Esophagus squamous epithelium (tissue), 5 donors: Measurements from ENCODE around the gene MYO18A. TPM values are rescaled to one million over a fixed set of nuclear protein-coding genes. Genes with fewer than 3 reads are reported as not detected.

Source experiments
- DNase-seq: peaks from one replicate; lab custom pipeline; 2025; lab: John Stamatoyannopoulos, UW
- H3K27ac ChIP-seq, 4 donors: fragments of 200-600 bp; sonication (generic); one replicate each; pipeline ENCODE4 v1.5.1; 2016 to 2019; ENCODE audit warnings: mild to moderate bottlenecking in 1 of 4
- H3K27me3 ChIP-seq, 4 donors: fragments of 200-600 bp; sonication (generic); 1 replicate in 3 of 4; 2 replicates in 1 of 4; pipeline versions ENCODE4 v1.5.1 to v1.6.0; 2017 to 2021; ENCODE audit warnings: antibody characterized with exemption in 1 of 4
- H3K36me3 ChIP-seq, 3 donors: fragments of 200-600 bp; sonication (generic); one replicate each; pipeline ENCODE4 v1.5.1; 2016 to 2019
- H3K4me1 ChIP-seq, 3 donors: fragments of 200-600 bp; sonication (generic); one replicate each; pipeline ENCODE4 v1.5.1; 2017 to 2019
- H3K4me3 ChIP-seq, 4 donors: fragments of 200-600 bp; sonication (generic); 1 replicate in 3 of 4; 2 replicates in 1 of 4; pipeline ENCODE4 v1.5.1; 2016 to 2019; ENCODE audit warnings: mild to moderate bottlenecking in 2 of 4, moderate library complexity in 1 of 4
- H3K9me3 ChIP-seq, 3 donors: fragments of 200-600 bp; sonication (generic); one replicate each; pipeline ENCODE4 v1.5.1; 2016 to 2019
- POLR2A ChIP-seq, 4 donors: fragments of 450-650 bp; IDR thresholded peaks; one replicate each; pipeline ENCODE4 v1.6.1; 2017; ENCODE audit warnings: antibody characterized with exemption in 4 of 4, mild to moderate bottlenecking in 4 of 4, moderate library complexity in 3 of 4
- WGBS, 2 donors: methylation state at CpG; one replicate each; pipeline ENCODE4 v1.1.5; 2018; 5-methylcytosine and 5-hydroxymethylcytosine counted together
- intact Hi-C: fragments of 100-400 bp; cut with DNase I; formaldehyde crosslinking; loops from one replicate; pipeline ENCODE4 v1.15.0; 2022
- total RNA-seq, 4 donors: library from RNA; depleted of rRNA; stranded (reverse); fragments of >200 nt; gene quantifications; one replicate each; pipeline ENCODE4 v1.1.0, GENCODE V29; 2016
- TF ChIP-seq, protein P1 (sequence below), 6 experiments: fragments of 450-650 bp in 4 of 6; fragments of 200-600 bp in 2 of 6; sonication (generic) in 2 of 6; IDR thresholded peaks; one replicate each; pipeline ENCODE4 v1.5.1; 2016 to 2019; ENCODE audit warnings: antibody characterized with exemption in 6 of 6, mild to moderate bottlenecking in 4 of 6, moderate library complexity in 4 of 6
- donor health status: DM: yes; HTN: yes; CAD: no.

MYO18A gene
- total RNA-seq, 4 donors from 2014 or later, result 44.0 to 74.9 (median 68.5) TPM

DNA sequence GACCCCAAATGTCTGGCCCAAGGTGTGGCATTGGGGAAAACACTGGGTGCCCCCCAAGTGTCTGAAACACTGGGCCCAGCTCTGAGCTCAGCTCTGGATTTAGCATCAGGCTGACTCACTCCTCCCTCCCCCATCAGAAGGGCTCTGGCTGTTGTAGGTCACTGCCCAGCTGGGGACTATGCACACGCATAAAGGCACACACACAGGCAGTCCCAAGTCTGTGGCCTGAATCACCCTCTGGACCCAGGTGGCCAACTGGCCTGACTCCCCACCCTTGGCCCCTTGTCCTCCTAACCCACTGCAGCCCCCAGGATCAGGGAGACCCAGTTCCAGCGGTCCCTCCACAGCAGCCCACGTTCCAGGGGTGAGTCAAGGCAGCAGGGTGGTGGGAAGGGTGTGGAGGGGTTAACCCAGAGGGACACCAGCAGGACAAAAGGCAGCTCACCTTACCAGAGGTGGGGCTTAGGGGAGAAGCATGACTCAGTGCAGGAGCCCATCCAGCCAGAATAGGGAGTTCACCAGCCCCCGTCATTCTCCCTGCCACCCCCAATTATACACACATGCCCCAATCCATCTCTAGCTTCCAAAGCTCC, 47.0 kb downstream of the MYO18A start:
- DNase-seq, result no peak
- Histone ChIP-seq H3K4me1 (peaks cover 0 to 36% (median 11%) of the 10 kb centered on the region in 3 donors), H3K27ac (peak overlapping the region in 3 of 4 donors; percentile 1 to 77 (median 37)), H3K9me3 (no peaks in the 10 kb centered on the region), H3K4me3 (no peak overlapping the region), H3K36me3 (peaks cover 0 to 42% (median 0%) of the 10 kb centered on the region in 3 donors), H3K27me3 (no peaks in the 10 kb centered on the region)
- TF ChIP-seq, protein P1, sequence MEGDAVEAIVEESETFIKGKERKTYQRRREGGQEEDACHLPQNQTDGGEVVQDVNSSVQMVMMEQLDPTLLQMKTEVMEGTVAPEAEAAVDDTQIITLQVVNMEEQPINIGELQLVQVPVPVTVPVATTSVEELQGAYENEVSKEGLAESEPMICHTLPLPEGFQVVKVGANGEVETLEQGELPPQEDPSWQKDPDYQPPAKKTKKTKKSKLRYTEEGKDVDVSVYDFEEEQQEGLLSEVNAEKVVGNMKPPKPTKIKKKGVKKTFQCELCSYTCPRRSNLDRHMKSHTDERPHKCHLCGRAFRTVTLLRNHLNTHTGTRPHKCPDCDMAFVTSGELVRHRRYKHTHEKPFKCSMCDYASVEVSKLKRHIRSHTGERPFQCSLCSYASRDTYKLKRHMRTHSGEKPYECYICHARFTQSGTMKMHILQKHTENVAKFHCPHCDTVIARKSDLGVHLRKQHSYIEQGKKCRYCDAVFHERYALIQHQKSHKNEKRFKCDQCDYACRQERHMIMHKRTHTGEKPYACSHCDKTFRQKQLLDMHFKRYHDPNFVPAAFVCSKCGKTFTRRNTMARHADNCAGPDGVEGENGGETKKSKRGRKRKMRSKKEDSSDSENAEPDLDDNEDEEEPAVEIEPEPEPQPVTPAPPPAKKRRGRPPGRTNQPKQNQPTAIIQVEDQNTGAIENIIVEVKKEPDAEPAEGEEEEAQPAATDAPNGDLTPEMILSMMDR (IDR thresholded peaks at IDR 0.05), result no peak
- TF ChIP-seq POLR2A (IDR thresholded peaks at IDR 0.05), result no peak
- intact Hi-C loops, result no loop called here
- 50% methylated on average over 1 of the region's 4 CpGs; no CpG with 5 or more reads in 1 of the 2 donors for WGBS, 2 donors

DNA sequence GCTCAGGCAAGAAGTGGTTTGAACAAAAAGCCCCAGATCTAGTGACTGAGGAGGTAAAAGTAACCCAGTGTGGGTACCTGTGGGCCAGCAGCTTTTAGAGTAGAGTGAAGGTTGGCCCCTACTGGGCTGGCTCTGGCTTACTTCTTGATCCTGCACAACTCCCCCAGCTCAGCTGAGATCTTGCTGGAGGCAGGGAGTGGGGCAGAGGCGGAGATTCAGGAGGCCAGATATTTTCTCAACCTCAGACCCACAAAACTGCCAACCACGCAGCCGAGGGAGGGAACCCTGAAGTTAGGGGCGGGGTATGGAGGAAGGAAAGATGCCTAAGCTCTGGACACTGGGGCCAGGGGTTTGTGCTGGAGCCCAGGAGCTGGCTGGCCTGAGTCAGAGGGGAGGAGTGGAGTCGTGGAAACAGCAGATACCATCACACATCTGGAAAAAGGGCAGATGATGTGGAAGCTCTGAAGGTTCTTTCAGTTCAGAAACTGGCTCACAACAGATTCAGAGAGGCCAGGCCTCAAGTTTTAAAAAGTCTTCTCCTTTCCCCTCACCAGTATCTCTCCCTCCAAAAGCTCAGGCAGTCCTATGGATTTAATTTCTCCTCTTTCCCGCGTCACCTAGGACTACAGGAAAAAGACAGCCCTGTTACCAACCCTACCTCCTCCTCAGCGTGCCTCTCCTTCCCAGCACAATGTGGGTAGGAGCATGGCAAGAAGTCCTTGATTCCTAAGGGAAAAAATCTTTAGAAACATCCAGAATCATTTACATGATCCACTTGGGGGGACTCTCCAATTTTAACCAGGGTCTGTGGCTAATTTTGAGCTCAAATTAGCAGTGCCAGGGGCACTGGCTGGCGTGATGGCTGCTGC, 48.1 kb downstream of the MYO18A start:
- 67 to 76% methylated on average over 9 of the region's 9 CpGs for WGBS, 2 donors
- no peak for DNase-seq
- Histone ChIP-seq H3K4me1 (peaks cover 0 to 27% (median 11%) of the 10 kb centered on the region in 3 donors), H3K9me3 (no peaks in the 10 kb centered on the region), H3K36me3 (peaks cover 0 to 52% (median 0%) of the 10 kb centered on the region in 3 donors), H3K27me3 (no peaks in the 10 kb centered on the region), H3K27ac (peak overlapping the region in 2 of 4 donors; percentile 37 to 77), H3K4me3 (no peak overlapping the region)
- intact Hi-C loops, result no loop called here
- TF ChIP-seq POLR2A (IDR thresholded peaks at IDR 0.05), result no peak
- TF ChIP-seq, protein P1 (IDR thresholded peaks at IDR 0.05), result no peak

DNA sequence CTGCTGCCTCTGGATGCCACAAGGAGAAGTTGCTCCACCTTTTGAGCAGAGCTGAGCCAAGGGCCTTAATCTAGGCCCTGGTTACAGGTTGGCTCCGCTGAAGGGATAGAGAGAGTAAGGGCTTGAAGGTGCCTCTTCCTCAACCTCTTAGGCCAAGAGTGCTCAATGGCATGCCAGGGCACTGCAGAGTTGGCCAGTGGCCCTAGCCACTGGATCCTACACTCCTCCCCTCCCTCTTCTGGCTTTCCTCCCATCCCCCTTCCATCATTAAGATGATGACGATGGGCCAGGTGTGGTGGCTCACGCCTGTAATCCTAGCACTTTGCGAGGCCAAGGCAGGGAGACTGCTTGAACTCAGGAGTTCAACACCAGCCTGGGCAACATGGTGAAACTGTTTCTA, 50.5 kb downstream of the MYO18A start:
- Histone ChIP-seq H3K36me3 (peaks cover 0 to 31% (median 0%) of the 10 kb centered on the region in 3 donors), H3K4me3 (no peak overlapping the region), H3K4me1 (peaks cover 0 to 40% (median 15%) of the 10 kb centered on the region in 3 donors), H3K27me3 (no peaks in the 10 kb centered on the region), H3K27ac (no peak overlapping the region), H3K9me3 (no peaks in the 10 kb centered on the region)
- DNase-seq, result no peak
- TF ChIP-seq, protein P1 (IDR thresholded peaks at IDR 0.05), result no peak
- TF ChIP-seq POLR2A (IDR thresholded peaks at IDR 0.05), result no peak
- WGBS, 2 donors, result 64 to 100% methylated on average over 1 to 2 of the region's 4 CpGs
- intact Hi-C loops, result no loop called here

DNA sequence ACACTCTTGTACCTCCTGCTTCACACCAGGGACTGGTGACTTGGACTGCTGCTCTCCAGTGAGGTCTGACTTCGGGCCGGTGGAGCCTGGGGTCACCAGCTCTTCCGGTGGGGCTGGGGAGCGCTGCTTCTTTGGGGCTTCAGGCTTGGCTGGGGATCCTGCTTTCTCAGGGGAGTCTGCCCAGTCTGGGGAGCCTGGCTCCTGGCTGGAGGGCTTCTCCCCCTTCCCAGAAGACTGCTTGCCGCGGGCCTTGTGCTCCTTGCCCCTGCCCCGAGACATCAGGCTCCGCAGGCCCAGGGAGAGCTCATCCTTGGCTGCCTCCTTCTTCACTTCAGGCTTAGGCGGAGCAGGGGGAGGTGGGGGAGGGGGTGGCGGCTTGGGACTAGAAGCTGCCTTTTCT, 52.4 kb downstream of the MYO18A start:
- Histone ChIP-seq H3K9me3 (no peaks in the 10 kb centered on the region), H3K4me3 (no peak overlapping the region), H3K36me3 (peaks cover 0 to 38% (median 0%) of the 10 kb centered on the region in 3 donors), H3K27me3 (no peaks in the 10 kb centered on the region), H3K4me1 (peaks cover 0 to 34% (median 11%) of the 10 kb centered on the region in 3 donors), H3K27ac (no peak overlapping the region)
- TF ChIP-seq, protein P1 (IDR thresholded peaks at IDR 0.05), result no peak
- TF ChIP-seq POLR2A (IDR thresholded peaks at IDR 0.05), result no peak
- no peak for DNase-seq
- intact Hi-C loops, result no loop called here
- WGBS, 2 donors, result no CpG with 5 or more reads among the region's 10 CpGs
